Measurements from ENCODE around the gene PRKAB1.

PRKAB1 gene

DNA sequence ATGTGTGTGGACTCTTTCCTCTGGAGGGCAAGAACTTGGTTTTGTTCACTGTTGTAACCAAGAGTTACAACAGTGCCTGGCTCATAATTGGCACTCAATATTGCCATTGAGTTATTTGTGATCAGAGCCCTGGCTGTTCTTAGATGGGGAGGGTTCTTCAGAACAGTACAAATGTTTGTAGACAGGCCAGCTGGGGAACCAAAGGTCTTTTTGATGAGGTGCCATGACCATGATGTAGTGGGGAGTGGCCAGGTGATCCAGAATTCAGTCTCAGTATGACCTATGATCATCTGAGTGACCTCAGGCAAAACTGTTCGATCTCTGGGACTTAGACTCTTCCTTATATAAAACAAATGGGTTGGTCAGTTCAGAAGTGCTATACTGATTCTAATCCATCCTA lies 3.3 kb upstream of the PRKAB1 start:
- no peak for DNase-seq (ENCODE audit: low read depth)

DNA sequence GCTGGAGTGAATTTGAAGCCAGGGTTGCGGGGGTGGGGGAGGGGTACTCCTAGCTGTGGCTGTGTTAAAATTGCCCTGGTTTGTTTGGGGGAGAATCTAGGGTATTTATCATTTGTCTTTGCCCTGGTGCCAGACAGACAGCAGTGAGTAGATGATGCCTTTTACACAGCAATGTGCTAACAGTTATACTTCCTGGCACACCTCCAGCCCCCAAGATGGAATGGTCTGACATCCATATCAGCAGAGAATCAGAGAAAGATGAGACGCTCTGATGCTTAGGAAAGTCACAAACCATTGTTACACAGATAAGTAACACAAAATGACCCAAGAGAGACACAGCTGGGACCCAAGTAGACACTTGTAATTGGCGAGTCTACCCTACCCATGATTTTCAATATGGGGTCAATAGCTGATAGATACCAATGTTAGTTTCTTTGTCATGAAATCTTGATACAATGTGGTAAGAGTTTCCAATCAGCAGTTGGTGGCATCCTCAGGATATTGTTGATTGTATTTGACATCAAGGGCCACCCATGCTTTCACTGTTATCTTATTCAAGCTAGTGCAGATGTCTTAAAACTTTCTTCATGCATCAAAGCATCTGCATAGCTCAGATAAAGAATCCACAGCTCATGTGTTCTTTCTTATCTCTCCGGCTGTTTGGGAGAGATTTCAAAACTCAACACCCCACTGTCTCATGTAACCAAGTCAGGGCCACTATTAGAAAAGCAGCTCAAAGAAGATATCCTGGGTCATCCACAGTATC lies 2.6 kb upstream of the PRKAB1 start:
- no peak for DNase-seq (ENCODE audit: low read depth)

GRCh38 chr12:119666226-119666795 lies 1.6 kb upstream of the PRKAB1 start:
- no peak for DNase-seq (ENCODE audit: low read depth)

DNA sequence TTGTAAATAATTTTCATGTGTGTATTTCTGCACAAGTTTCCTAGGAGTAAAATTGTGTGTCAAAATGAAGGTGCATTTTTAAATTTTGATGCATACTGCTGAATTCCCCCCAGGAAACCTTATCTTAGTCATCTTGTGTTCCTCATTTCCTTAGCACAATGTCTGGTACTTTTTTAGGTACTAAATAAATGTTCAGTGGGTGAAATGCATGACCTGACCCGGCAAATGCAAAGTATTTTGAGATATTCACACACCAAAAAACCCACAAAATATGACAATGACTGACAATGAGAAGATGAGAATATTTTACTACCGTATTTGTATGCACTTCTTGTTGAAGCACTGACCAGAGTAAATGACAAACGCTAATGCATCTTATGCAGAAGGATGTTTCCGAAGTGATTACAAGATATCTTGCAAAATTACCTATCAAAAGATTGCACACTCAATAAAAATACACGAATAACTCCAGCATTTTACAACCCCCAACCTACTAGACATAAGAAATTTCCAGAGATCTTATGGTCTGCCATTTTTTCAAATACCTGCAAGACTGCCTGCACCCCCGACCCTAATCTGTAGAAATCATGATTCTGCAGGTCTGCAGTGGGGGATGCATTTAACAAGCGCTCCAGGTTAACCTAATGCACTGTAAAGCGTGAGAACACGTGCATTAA lies 895 bp upstream of the PRKAB1 start:
- DNase-seq (ENCODE audit: low read depth) = no peak

DNA sequence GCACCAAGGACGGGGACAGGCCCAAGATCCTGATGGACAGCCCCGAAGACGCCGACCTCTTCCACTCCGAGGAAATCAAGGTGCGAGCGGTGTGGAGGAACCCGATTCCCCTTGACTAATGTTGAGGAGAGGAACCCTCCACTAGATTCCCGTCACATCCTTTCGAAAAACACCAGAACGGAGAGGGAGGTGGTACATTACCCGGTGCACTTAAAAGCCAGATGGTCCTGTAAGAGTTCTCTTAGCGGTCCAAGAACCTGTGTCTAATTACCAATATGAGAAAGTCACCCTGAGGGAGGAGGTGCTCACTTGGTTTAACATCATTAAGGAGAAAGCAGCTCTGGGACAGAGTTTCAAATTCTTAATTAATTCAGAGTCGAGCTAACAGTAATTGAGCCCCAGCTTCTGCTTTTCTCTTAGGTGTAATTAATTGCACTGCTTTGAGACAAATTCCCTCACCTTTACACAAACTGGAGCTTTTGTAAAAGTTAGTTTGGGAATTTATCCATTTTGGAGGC lies 450 bp downstream of the PRKAB1 start:
- no peak for DNase-seq (ENCODE audit: low read depth)

GRCh38 chr12:119669744-119670472 lies 2.0 kb downstream of the PRKAB1 start:
- DNase-seq (ENCODE audit: low read depth) = no peak

DNA sequence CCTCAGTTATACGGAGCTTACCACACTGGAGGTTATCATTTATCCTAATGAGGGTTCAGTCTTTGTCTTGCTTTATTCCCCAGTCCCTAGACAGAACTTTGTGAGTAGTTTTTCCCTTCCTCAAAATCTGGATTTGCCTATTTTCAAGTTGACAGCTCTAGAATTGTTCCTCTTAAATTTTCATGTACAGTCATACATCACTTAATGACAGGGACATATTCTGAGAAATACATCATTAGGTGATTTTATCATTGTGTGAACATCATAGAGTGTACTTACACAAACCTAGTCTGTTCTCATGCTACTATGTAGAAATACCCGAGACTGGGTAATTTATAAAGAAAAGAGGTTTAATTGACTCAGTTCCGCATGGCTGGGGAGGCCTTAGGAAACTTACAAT lies 3.1 kb downstream of the PRKAB1 start:
- no peak for DNase-seq (ENCODE audit: low read depth)

DNA sequence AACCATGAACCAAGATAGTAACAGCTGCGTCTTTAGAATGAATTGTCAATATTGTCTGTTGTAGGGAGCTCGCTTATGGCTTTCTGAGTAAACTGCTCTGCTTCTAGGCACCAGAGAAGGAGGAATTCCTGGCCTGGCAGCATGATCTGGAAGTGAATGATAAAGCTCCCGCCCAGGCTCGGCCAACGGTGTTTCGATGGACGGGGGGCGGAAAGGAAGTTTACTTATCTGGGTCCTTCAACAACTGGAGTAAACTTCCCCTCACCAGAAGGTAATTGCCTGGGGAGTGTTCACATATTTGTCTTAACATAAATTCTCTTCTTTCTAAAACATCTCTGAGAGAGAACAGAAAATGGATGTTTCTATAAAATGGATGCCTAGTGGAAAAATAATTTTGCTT lies 4.3 kb downstream of the PRKAB1 start:
- no peak for DNase-seq (ENCODE audit: low read depth)

DNA sequence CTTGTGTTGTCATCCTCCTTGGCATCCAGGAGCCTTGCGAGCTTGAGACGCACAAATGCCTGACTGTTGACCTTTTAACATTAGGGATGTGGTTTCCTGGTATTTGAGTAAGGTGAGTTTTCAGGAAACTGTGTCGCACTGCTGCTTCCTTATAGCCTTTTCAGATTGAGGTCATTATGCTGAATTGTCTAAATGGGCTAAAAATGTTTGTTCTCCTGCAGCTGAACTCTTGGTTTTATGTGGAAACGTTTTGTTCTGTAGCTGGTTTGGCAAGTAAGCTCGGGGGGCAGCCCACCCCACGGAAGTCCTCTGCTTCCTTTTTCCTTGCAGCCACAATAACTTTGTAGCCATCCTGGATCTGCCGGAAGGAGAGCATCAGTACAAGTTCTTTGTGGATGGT lies 5.7 kb downstream of the PRKAB1 start:
- no peak for DNase-seq (ENCODE audit: low read depth)

DNA sequence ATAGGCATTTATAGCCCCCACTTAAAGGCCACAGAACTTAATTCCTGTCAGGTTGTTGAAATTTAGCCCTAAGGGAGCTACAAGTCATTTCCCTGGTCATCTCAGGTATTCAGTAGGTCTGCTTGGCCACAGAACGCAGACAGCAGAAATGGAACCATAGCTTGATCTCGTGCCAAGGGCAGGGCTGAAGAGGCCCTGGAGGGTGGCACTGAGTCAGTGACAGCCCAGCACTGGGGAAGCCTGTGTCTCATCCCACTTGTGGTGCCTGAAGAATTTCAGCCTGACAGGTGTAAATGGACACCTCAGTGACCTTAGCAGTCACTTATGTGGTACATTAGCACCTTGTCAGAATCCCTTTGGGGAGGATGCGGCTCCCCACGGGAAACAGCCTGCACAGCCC lies 6.6 kb downstream of the PRKAB1 start:
- no peak for DNase-seq (ENCODE audit: low read depth)

- no peak for DNase-seq (ENCODE audit: low read depth)
Measured at GRCh38 chr12:119676022-119676421, 8.1 kb downstream of the PRKAB1 start.

DNA sequence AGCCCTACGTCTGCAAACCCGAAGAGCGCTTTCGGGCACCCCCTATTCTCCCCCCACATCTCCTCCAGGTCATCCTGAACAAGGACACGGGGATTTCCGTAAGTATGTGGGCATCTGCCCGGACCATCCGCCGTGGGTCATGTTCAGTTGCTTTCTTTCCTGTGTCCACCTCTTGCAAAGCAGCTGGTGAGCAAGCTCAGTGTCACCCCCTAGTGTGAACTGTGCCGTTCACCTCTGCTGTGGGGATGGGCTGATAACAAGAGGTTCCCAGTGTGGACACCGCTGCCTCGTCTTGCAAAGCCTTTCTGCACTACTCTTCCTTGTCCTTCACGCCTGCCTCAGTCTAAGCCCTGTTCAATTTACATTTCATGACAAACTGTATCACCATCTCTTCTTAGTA lies 8.6 kb downstream of the PRKAB1 start:
- no peak for DNase-seq (ENCODE audit: low read depth)

DNA sequence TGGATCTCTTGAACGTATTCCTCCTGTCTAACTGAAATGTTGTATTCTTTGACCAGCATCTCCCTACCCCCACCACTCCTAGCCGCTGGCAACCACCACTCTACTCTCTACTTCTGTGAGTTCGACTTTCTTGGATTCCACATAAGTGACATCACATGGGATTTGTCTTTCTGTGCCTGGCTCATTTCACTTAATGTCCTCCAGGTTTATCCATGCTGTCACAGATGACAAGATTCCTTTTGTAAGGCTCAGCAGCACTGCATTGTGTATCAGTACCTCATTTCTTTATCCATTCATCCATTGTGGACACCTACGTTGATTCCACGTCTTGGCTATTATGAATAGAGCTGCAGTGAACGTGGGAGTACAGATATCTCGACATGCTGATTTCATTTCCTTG lies 10.5 kb downstream of the PRKAB1 start:
- DNase-seq (ENCODE audit: low read depth) = no peak

- no peak for DNase-seq (ENCODE audit: low read depth)
Measured at GRCh38 chr12:119679081-119679480, 11.1 kb downstream of the PRKAB1 start.

DNA sequence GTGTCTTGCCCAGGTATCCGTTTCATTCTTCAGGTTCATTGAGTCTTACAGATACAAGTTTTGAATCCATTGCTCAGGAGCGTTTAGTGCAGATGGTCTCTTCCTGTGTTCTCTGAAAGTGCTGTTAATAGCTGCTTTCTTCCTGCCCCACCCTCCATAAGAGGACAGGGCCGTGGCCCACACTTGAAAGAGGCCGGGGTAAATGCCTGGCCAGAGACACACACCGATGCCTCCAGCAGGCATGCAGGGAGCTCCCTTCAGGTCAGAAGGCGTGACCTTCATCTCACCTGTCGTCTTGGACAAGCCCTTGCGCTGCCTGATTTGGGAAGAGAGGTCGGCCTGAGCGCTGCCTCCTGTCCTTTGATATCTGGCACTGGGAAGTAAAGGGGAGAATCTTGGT lies 11.6 kb downstream of the PRKAB1 start:
- DNase-seq (ENCODE audit: low read depth) = no peak

GRCh38 chr12:119681111-119681510 lies 13.2 kb downstream of the PRKAB1 start:
- DNase-seq (ENCODE audit: low read depth) = no peak

DNA sequence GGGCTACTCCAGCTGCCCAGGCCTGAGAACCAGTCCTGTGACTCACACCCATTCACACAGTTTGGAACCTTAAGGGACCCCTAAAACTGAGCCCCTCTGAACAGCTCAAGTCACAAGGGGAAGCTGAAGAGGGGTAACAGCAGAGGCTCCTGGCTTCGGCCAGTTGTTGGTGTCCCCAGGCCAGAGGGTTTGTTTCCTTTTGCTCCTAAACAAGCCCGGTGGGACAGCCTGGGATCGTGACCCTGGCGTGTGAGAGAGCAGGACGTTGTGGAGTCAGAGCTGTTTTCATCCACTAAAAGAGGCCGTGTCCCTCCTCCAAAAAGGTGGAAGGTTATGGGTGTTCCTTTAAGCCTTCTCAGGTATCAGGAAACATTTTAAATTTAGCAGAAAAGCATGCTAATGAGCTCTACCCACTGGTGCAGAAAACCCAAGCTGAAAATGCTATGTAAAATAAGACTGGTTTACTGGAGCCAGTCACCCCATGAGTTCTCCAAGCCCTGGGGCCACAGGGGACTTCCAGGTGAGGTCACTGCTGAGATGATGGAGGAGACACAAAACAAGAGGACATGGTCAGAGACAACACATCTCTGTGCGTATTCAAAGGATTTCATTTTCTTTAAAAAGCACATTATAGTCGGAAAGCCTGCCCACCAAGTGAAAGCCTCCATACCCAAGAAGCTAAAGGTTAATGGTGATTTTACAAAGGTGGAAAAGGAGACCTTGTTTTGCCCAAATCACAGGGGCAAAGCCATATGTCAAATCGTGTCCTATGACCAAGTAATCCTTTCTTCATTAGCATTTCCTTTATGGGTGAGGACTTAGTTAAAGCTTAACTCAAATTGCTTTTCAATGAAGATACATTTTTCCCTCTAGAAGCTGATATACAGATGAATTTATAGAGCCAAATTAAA lies 14.1 kb downstream of the PRKAB1 start:
- DNase-seq (ENCODE audit: low read depth) = no peak

DNA sequence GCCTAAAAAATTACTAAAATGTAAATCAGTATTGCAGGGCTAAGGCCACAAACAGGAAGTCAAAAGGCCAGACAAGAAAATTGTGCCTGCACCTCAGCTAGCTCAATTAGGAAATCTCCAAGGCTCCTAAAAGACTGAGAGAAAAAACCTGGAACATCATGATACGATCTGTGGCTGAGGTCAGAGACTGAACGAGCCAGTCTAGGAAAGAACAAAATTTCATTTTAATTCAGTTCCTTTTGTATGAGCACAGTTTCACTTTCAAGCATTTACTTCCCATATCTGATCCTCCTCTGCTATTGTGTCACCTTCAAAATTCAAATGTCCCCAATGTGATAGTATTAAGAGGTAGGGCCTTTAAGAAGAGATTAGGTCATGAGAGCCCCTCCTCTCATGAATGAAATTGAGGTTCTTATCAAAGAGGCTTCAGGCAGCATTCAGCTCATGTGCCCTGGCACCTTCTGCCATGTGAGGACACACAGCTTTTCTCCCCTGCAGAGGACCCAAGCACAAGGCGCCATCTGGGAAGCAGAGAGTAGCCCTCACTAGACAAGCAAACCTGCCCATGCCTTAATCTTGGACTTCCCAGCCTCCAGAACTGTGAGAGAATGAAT lies 14.8 kb downstream of the PRKAB1 start:
- no peak for DNase-seq (ENCODE audit: low read depth)

GRCh38 chr12:119683413-119683812 lies 15.5 kb downstream of the PRKAB1 start:
- no peak for DNase-seq (ENCODE audit: low read depth)

- no peak for DNase-seq (ENCODE audit: low read depth)
Measured at GRCh38 chr12:119683816-119684215, 15.9 kb downstream of the PRKAB1 start.

- DNase-seq (ENCODE audit: low read depth) = no peak
Measured at GRCh38 chr12:119684711-119685369, 16.9 kb downstream of the PRKAB1 start.

Measured in activated gamma-delta T cell treated with anti-CD3 and anti-CD28 coated beads, Interleukin-2, amount 50 U/mL, for 16 hours (primary cell).